Islet of Langerhans (tissue), 1 donor: ENCODE results near the gene RGPD6.
"Not testable (repeated sequence)": the region's sequence is repeated elsewhere in the genome, so short reads cannot be mapped to it uniquely, and the experiment has no call there.

Experiments used
- FAIRE-seq: peaks from one replicate; lab custom pipeline; 2011; peaks lifted over from hg19 to GRCh38; lab: Jason Lieb, UNC

Gene RGPD6

DNA sequence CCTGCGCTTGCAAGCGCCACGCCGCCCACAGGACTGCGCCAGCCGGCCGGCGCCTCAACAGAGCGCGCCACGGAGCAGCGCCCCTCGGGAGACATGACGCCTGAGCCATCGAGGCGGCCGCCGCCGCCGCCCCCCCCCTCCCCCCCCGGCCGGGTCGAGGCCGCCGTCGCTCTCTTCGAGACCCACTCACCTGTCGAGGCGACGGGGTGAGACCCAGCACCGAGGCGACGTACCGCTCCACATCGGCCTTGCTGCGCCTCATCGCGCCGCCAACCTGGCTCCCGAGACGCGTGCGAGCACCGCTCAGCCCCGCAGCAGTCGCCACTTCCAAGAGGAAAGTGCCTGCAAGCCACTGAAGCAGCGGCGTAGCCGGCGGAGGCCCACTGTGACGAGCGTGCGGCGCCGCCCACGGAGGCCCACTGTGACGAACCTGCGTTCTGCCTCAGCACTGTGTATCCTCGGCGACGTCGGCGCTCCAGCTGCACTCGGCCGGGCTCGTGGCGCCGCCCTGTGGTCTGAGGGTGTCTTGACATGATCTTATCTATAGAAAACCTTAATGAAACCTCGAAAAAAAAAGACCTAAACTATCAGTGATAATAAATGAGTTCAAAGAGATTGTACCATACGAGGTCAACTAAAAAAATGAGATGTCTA is at the start of gene RGPD6:
RGPD6 (minus strand) TSS at position 460 of the 654 bp plus-strand sequence; CDS start at position 262, 198 bp downstream.
- not testable (repeated sequence) for FAIRE-seq

DNA sequence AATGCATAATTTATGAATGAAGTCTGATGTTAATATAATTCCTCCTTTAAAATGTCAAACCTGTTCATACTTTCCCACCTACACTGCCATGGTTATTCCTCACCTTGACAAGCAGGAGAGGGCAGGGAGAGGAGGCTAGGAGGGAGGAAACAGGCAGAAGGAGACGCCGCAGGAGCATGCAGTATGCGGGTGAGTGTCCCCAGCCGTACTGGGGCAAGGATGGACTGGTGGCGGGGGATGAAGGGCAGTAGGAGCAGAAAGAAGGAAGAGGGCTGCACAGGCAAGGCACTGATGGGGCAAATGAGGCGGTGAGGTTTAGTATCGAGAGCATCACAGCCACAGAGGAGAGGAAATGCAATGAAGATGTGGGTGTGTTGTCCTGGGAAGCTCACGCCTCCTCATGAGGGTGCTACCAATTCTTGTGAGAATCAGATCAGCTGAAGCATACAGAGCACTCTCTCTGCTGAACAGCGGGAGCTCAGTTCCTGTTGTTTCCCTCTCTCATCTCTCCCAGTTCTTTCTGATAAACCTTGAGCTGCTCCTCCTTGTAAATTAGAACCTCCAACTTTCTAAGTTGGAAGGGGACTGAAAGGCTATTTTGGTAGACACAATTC is 42.4 kb upstream of the RGPD6 start:
- not testable (repeated sequence) for FAIRE-seq

GRCh38 chr2:110613927-110614326 is 36.9 kb upstream of the RGPD6 start:
- not testable (repeated sequence) for FAIRE-seq

GRCh38 chr2:110610613-110611250 is 33.7 kb upstream of the RGPD6 start:
- not testable (repeated sequence) for FAIRE-seq

DNA sequence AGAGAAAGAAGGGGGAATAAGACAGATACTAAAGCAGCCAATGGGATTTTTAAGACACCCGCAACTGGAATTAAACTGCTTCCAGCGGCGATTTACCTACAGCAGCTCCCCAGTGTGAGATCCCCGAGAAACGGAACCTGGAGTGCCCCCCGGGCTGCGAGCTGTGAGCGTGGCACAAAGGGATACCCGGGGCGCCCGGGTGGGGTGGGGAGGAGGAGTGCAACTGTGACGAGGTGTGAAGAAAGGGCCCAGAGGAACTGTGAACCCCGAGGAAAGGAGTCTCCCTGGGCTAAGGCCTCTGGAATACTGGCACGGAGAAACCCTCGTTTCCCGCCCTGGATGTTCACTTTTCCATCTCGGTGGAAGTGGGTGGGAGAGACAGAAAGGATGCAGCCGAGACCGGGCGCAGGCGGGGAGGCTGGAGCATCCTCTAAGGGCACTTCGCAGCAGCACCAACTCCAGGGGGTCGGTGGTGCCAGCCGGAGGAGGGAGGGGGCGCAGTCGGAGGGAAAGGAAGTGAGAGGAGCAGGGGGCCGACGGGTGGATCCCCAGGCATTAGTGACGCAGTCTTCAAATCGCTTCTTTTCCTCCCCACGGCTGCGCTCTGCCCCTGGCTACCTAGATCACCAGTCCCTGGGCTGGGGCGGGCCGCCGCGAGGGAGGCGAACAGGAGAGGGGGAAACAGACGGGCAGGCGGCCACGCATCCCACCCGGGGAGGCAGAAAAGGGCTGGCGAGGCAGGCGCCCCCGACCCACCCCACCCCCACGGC is 33.0 kb upstream of the RGPD6 start:
- FAIRE-seq, result not testable (repeated sequence)

- FAIRE-seq, result not testable (repeated sequence)
Measured at GRCh38 chr2:110608788-110609502, 31.9 kb upstream of the RGPD6 start.

- not testable (repeated sequence) for FAIRE-seq
Measured at GRCh38 chr2:110605057-110605456, 28.0 kb upstream of the RGPD6 start.

GRCh38 chr2:110603917-110604591 is 27.0 kb upstream of the RGPD6 start:
- FAIRE-seq, result not testable (repeated sequence)

- FAIRE-seq, result not testable (repeated sequence)
Measured at GRCh38 chr2:110602139-110602538, 25.1 kb upstream of the RGPD6 start.

DNA sequence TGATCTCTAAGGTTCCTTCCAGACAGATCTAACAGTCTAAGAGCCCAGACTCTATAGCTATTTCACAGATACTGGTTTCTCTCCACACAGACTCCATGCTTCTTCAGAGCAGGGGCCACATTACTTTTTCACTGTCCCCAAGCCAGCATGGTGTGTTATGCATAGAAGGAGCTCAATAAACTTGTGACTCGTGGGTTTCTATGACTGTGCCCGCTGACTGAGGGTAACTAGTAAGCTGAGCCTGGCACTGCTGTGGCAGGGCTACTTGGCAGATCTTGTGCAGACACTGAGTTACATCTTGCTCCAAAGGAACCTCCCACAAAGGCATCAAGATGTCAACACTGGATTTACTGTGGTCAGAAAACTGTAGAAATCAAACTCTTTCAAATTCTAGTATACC is 15.0 kb upstream of the RGPD6 start:
- FAIRE-seq, result not testable (repeated sequence)

DNA sequence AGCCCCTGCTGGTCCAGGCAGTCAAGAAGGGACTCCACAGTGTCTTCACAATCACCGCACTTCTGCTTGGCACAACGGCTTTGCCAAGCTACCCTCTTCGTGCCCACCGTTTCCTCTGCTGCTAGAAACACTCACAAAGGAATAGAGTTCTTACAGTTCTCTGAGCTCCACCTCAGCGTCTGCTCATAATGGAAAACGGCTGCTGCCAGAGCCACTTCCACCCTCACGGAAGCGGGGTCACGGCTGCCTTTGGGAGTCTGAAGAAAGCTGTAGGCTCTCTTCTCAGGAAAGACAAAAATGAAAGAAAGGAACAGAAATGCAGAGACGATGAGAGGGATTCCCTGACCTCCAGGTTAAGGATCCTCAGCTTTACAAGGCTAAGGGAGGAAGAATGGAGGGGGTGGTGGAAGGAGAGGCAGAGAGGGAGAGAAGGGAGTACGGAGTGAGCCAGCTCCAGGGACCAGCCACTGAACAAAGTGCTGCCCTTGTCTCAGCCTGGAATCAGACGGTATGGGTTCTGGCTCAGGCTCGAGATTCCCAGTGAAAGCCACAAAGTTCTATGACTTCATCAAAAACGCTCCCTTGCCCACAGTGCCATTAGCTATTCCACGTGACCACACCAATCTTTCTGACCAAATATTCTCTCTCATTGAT is 12.8 kb upstream of the RGPD6 start:
- FAIRE-seq, result not testable (repeated sequence)

GRCh38 chr2:110588520-110588919 is 11.5 kb upstream of the RGPD6 start:
- not testable (repeated sequence) for FAIRE-seq

GRCh38 chr2:110579216-110579965 is 2.4 kb upstream of the RGPD6 start:
- not testable (repeated sequence) for FAIRE-seq

GRCh38 chr2:110578429-110578828 is 1.4 kb upstream of the RGPD6 start:
- not testable (repeated sequence) for FAIRE-seq

DNA sequence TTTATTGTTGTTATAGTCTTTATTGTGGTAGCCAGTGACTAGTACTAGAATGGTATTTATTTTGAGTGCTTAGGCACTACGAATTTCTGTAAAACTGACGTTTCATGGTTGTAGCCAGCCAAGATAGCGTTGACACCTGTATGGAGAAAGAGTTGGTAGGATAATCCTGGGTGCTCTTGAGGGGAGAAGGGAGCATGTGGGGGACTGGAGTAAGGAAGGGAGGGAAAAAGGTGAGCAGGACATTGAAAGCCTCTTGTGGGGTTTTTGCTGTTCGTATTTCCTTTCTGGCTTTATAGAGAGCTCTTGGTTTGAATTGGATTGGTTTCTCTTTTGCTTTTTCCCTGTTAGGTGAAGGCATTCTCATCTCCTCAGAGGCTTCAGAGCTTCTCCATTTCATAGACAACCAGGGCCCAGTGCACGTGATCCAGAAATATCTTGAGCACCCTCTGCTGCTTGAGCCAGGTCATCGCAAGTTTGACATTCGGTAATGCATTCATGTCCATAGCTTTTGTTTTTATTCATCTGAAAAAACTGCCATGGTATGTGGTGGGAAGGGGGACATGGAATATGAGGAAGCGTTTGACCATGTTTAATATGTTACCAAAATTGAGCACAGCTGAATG is 77.2 kb downstream of the RGPD6 start:
- FAIRE-seq, result not testable (repeated sequence)

DNA sequence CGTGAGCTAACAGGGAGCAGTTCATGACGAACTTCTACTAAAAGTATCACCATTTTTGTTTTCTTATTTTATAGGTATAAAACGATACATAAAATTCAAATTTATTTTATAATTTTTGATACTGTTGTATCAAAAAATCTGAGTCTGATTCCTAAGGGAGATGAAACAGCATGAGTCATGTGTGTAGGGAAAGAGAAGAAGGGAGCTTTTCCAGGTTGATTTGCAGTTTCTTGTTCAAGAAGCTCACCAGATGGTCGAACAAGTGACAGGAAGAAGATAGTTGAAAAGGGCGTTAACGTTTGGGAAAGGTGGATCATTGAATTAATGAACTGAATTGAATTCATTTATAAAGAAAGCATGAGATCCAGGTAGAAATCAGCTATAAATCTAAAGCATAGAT is 81.0 kb downstream of the RGPD6 start:
- not testable (repeated sequence) for FAIRE-seq

- not testable (repeated sequence) for FAIRE-seq
Measured at GRCh38 chr2:110494488-110494887, 82.5 kb downstream of the RGPD6 start.

- FAIRE-seq, result not testable (repeated sequence)
Measured at GRCh38 chr2:110488991-110489390, 88.0 kb downstream of the RGPD6 start.

DNA sequence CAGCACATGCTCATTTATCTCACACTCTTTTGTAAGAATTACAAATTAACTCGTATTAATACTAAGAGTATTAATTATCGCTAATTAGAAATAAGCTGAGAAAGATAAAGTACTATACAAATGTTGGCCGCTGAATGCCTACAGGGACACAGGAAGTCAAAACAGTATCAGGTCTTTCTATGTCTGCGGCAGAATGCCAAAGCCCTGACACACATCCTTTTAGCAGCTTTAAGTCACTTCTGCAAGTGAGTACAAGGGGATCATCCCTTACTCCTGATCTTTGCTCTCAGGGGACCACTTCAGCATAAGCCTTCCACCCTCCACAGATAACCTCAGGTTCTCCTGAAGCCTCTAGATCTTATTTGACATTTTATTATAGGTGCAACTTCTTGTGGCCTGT is 94.3 kb downstream of the RGPD6 start:
- not testable (repeated sequence) for FAIRE-seq
